Activated CD8-positive, alpha-beta T cell treated with anti-CD3 and anti-CD28 coated beads, Interleukin-2, amount 10 ng/mL, durations not matched to agents 7 days and 5 days (primary cell): ENCODE data around the gene NR2C1. TPM values are rescaled to one million over a fixed set of nuclear protein-coding genes. Genes with fewer than 3 reads are reported as not detected.

Source experiments
- ATAC-seq: fragments of 150-1000 bp; cut with Tn5 transposase; one replicate; pipeline ENCODE4 v1.10.0; 2021; ENCODE audit warnings: moderate library complexity
- CTCF ChIA-PET: fragments of 350-600 bp; sonication (Branson Sonifier 250); formaldehyde crosslinking; loops from one replicate; lab custom pipeline; 2021; ENCODE audit warnings: antibody characterized with exemption; lab: Charles Lee
- POLR2A ChIA-PET: fragments of 350-600 bp; sonication (Branson Sonifier 250); formaldehyde crosslinking; loops from one replicate; lab custom pipeline; 2021; ENCODE audit warnings: antibody characterized with exemption; lab: Charles Lee
- DNase-seq: peaks from one replicate; pipeline ENCODE4 v3.0.0-alpha.2; 2020
- H3K27ac Mint-ChIP-seq: one replicate; pipeline ENCODE4 v1.8.0; 2021; ENCODE audit warnings: mild to moderate bottlenecking, mixed read lengths
- H3K27me3 Mint-ChIP-seq: one replicate; pipeline ENCODE4 v1.8.0; 2021; ENCODE audit warnings: low read depth, mixed read lengths
- H3K36me3 Mint-ChIP-seq: one replicate; pipeline ENCODE4 v1.8.0; 2021; ENCODE audit warnings: low read depth, mixed read lengths
- H3K4me1 Mint-ChIP-seq: one replicate; pipeline ENCODE4 v1.8.0; 2021; ENCODE audit warnings: low read depth, mixed read lengths
- H3K4me3 Mint-ChIP-seq: one replicate; pipeline ENCODE4 v1.8.0; 2021; ENCODE audit warnings: mild to moderate bottlenecking, mixed read lengths
- H3K9me3 Mint-ChIP-seq: one replicate; pipeline ENCODE4 v1.8.0; 2022; ENCODE audit warnings: mixed read lengths; ENCODE audit not compliant: insufficient read depth
- total RNA-seq, 2 experiments: library from RNA; stranded (reverse); gene quantifications; one replicate each; pipeline ENCODE4 v1.2.3, GENCODE V29; 2021

NR2C1 gene
- total RNA-seq, 2 experiments from 2014 or later: 30.5 to 32.8 TPM

GRCh38 chr12:95037906-95038305 is 35.5 kb downstream of the NR2C1 start:
- ChIA-PET POLR2A (no interaction called here), CTCF (no interaction called here)
- Mint-ChIP-seq H3K27ac (no peak overlapping the region), H3K4me1 (peaks cover 24% of the 10 kb centered on the region), H3K27me3 (no peaks in the 10 kb centered on the region), H3K36me3 (peaks cover 26% of the 10 kb centered on the region), H3K4me3 (no peak overlapping the region), H3K9me3 (no peaks in the 10 kb centered on the region)
- no peak for DNase-seq
- no peak for ATAC-seq

GRCh38 chr12:95034750-95035149 is 38.7 kb downstream of the NR2C1 start:
- ATAC-seq (no peak), DNase-seq (no peak)
- Mint-ChIP-seq H3K9me3 (no peaks in the 10 kb centered on the region), H3K36me3 (peaks cover 18% of the 10 kb centered on the region), H3K4me3 (no peak overlapping the region), H3K27me3 (no peaks in the 10 kb centered on the region), H3K4me1 (peaks cover 13% of the 10 kb centered on the region), H3K27ac (no peak overlapping the region)
- ChIA-PET POLR2A (no interaction called here), CTCF (interaction anchor here (0.7 to 1.1 kb wide), 2 partner anchors 39 to 215 kb away, joined by 3 to 4 read pairs; partner anchors contain the start of gene NR2C1)

- H3K9me3 Mint-ChIP-seq: no peaks in the 10 kb centered on the region
These were observed 50.9 kb downstream of the NR2C1 start for GRCh38 chr12:95022477-95022876.

GRCh38 chr12:95017482-95017881 is 55.9 kb downstream of the NR2C1 start:
- ATAC-seq (no peak), DNase-seq (no peak)
- peaks cover 6% of the 10 kb centered on the region for H3K9me3 Mint-ChIP-seq
- no peaks in the 10 kb centered on the region for H3K4me1 Mint-ChIP-seq
- H3K27me3 Mint-ChIP-seq: no peaks in the 10 kb centered on the region
- H3K4me3 Mint-ChIP-seq: no peak overlapping the region
- CTCF ChIA-PET: no interaction called here
- no peak overlapping the region for H3K27ac Mint-ChIP-seq
- POLR2A ChIA-PET: interaction anchor here (1.2 kb wide), 1 partner anchor 13 kb away, joined by 3 read pairs; the partner anchor contains the start of gene NDUFA12
- H3K36me3 Mint-ChIP-seq: peaks cover 18% of the 10 kb centered on the region

More at GRCh38 chr12:95022477-95022876, 50.9 kb downstream of the NR2C1 start:
- H3K27me3 Mint-ChIP-seq: no peaks in the 10 kb centered on the region
- DNase-seq: no peak
- H3K36me3 Mint-ChIP-seq: peaks cover 7% of the 10 kb centered on the region
- no peak for ATAC-seq
- ChIA-PET CTCF (no interaction called here), POLR2A (interaction anchor here (0.5 kb wide), 1 partner anchor 10 kb away, joined by 3 read pairs; no protein-coding TSS in a partner anchor)
- H3K4me1 Mint-ChIP-seq: no peaks in the 10 kb centered on the region
- no peak overlapping the region for H3K4me3 Mint-ChIP-seq
- no peak overlapping the region for H3K27ac Mint-ChIP-seq

GRCh38 chr12:95016120-95016519 is 57.3 kb downstream of the NR2C1 start:
- ChIA-PET POLR2A (interaction anchor here (1.2 kb wide), 1 partner anchor 12 kb away, joined by 3 read pairs; the partner anchor contains the start of gene NDUFA12), CTCF (no interaction called here)
- no peak for ATAC-seq
- Mint-ChIP-seq H3K4me1 (no peaks in the 10 kb centered on the region), H3K4me3 (no peak overlapping the region), H3K27me3 (no peaks in the 10 kb centered on the region), H3K27ac (no peak overlapping the region), H3K9me3 (peaks cover 6% of the 10 kb centered on the region), H3K36me3 (peaks cover 18% of the 10 kb centered on the region)
- no peak for DNase-seq

GRCh38 chr12:95014554-95014953 is 58.9 kb downstream of the NR2C1 start:
- ChIA-PET CTCF (interaction anchor here (1.3 kb wide), 1 partner anchor 11 kb away, joined by 5 read pairs; the partner anchor contains the start of gene NDUFA12), POLR2A (interaction anchor here (2.4 kb wide), 1 partner anchor 11 kb away, joined by 9 read pairs; the partner anchor contains the start of gene NDUFA12)
- H3K27ac Mint-ChIP-seq: no peak overlapping the region
- no peaks in the 10 kb centered on the region for H3K27me3 Mint-ChIP-seq
- no peaks in the 10 kb centered on the region for H3K4me1 Mint-ChIP-seq
- no peak for ATAC-seq
- peaks cover 15% of the 10 kb centered on the region for H3K36me3 Mint-ChIP-seq
- no peak for DNase-seq
- H3K4me3 Mint-ChIP-seq: no peak overlapping the region
- H3K9me3 Mint-ChIP-seq: peaks cover 6% of the 10 kb centered on the region

GRCh38 chr12:95006206-95006605 is 67.2 kb downstream of the NR2C1 start:
- H3K4me3 Mint-ChIP-seq: no peak overlapping the region
- H3K27ac Mint-ChIP-seq: no peak overlapping the region
- H3K27me3 Mint-ChIP-seq: no peaks in the 10 kb centered on the region
- POLR2A ChIA-PET: no interaction called here
- CTCF ChIA-PET: interaction anchor here (1.3 kb wide), 1 partner anchor 67 kb away, joined by 3 read pairs; no protein-coding TSS in a partner anchor
- H3K9me3 Mint-ChIP-seq: peaks cover 21% of the 10 kb centered on the region
- peaks cover 41% of the 10 kb centered on the region for H3K36me3 Mint-ChIP-seq
- ATAC-seq (no peak), DNase-seq (no peak)
- H3K4me1 Mint-ChIP-seq: peaks cover 30% of the 10 kb centered on the region

- ChIA-PET POLR2A (interaction anchor here (0.7 to 2.9 kb wide), 3 partner anchors 12 to 79 kb away, joined by 3 to 29 read pairs (median 8); no protein-coding TSS in a partner anchor), CTCF (no interaction called here)
- Mint-ChIP-seq H3K4me1 (peaks cover 42% of the 10 kb centered on the region), H3K27ac (peak overlapping the region; percentile 71), H3K27me3 (no peaks in the 10 kb centered on the region), H3K36me3 (peaks cover 54% of the 10 kb centered on the region), H3K9me3 (peaks cover 21% of the 10 kb centered on the region), H3K4me3 (peak overlapping the region; percentile 94)
- DNase-seq (no peak), ATAC-seq (no peak)
These were observed 68.8 kb downstream of the NR2C1 start for GRCh38 chr12:95004610-95005009.

- Mint-ChIP-seq H3K36me3 (peaks cover 61% of the 10 kb centered on the region), H3K4me1 (peaks cover 49% of the 10 kb centered on the region), H3K4me3 (peak overlapping the region; percentile 94), H3K27me3 (no peaks in the 10 kb centered on the region), H3K27ac (peak overlapping the region; percentile 94), H3K9me3 (peaks cover 21% of the 10 kb centered on the region)
- ATAC-seq (no peak), DNase-seq (no peak)
- ChIA-PET CTCF (interaction anchor here (0.8 to 1.4 kb wide), 6 partner anchors 10 to 531 kb away, joined by 3 to 7 read pairs (median 4); partner anchors contain the start of gene NR2C1), POLR2A (interaction anchor here (0.5 to 2.9 kb wide), 19 partner anchors 10 to 829 kb away, joined by 3 to 29 read pairs (median 4); partner anchors contain the start of genes FGD6, METAP2, NR2C1 and VEZT)
These were observed 69.5 kb downstream of the NR2C1 start for GRCh38 chr12:95003921-95004272.

GRCh38 chr12:95003213-95003920 is 70.1 kb downstream of the NR2C1 start, which contains the start of gene NDUFA12:
TSS of gene NDUFA12 (minus strand) at chr12:95003697. CDS start at chr12:95003680, 17 bp downstream.
- peak; percentile 97 for DNase-seq
- Mint-ChIP-seq H3K4me3 (peak within 1 kb of the TSS; percentile 94), H3K4me1 (peaks cover 54% of the 10 kb centered on the region), H3K27me3 (no peaks in the 10 kb centered on the region), H3K27ac (peak within 1 kb of the TSS; percentile 94), H3K9me3 (peaks cover 21% of the 10 kb centered on the region), H3K36me3 (peaks cover 65% of the 10 kb centered on the region)
- CTCF ChIA-PET: interaction anchor here (0.8 to 1.4 kb wide), 6 partner anchors 11 to 531 kb away, joined by 3 to 7 read pairs (median 4); partner anchors contain the start of gene NR2C1
- peak; percentile 98 for ATAC-seq
- POLR2A ChIA-PET: interaction anchor here (0.5 to 2.9 kb wide), 18 partner anchors 10 to 470 kb away, joined by 3 to 29 read pairs (median 4); partner anchors contain the start of genes FGD6, METAP2, NR2C1 and VEZT

GRCh38 chr12:95002754-95003153 is 70.7 kb downstream of the NR2C1 start:
- CTCF ChIA-PET: interaction anchor here (1.1 to 1.4 kb wide), 4 partner anchors 11 to 71 kb away, joined by 3 to 7 read pairs (median 4); partner anchors contain the start of gene NR2C1
- Mint-ChIP-seq H3K27ac (peak overlapping the region; percentile 94), H3K36me3 (peaks cover 67% of the 10 kb centered on the region)

More at GRCh38 chr12:95002754-95003153, 70.7 kb downstream of the NR2C1 start:
- POLR2A ChIA-PET: interaction anchor here (0.7 to 2.9 kb wide), 7 partner anchors 9 to 214 kb away, joined by 3 to 29 read pairs (median 14); partner anchors contain the start of genes FGD6, NR2C1 and VEZT
- no peak for DNase-seq
- no peak for ATAC-seq
- Mint-ChIP-seq H3K9me3 (peaks cover 21% of the 10 kb centered on the region), H3K4me1 (peaks cover 57% of the 10 kb centered on the region), H3K4me3 (peak overlapping the region; percentile 94), H3K27me3 (no peaks in the 10 kb centered on the region)
